Activated naive CD8-positive, alpha-beta T cell treated with anti-CD3 and anti-CD28 coated beads, Interleukin-2, amount 10 ng/mL, durations not matched to agents 7 days and 5 days (primary cell): ENCODE data around the gene PGBD5. TPM values are rescaled to one million over a fixed set of nuclear protein-coding genes. Genes with fewer than 3 reads are reported as not detected.

Source experiments
- ATAC-seq: fragments of 150-1000 bp; cut with Tn5 transposase; one replicate; pipeline ENCODE4 v1.10.0; 2021; ENCODE audit warnings: low read depth, moderate library complexity
- POLR2A ChIA-PET: fragments of 350-600 bp; sonication (Branson Sonifier 250); formaldehyde crosslinking; loops from one replicate; lab custom pipeline; 2021; ENCODE audit warnings: antibody characterized with exemption; lab: Charles Lee
- DNase-seq: peaks from one replicate; pipeline ENCODE4 v3.0.0; 2021
- H3K27ac Mint-ChIP-seq: one replicate; pipeline ENCODE4 v1.8.0; 2022; ENCODE audit warnings: mild to moderate bottlenecking, mixed read lengths
- H3K27me3 Mint-ChIP-seq: one replicate; pipeline ENCODE4 v1.8.0; 2022; ENCODE audit warnings: mild to moderate bottlenecking, moderate library complexity, mixed read lengths
- H3K36me3 Mint-ChIP-seq: one replicate; pipeline ENCODE4 v1.8.0; 2021; ENCODE audit warnings: mild to moderate bottlenecking, mixed read lengths
- H3K4me1 Mint-ChIP-seq: one replicate; pipeline ENCODE4 v1.8.0; 2021; ENCODE audit warnings: mixed read lengths
- H3K4me3 Mint-ChIP-seq: one replicate; pipeline ENCODE4 v1.8.0; 2022; ENCODE audit warnings: mild to moderate bottlenecking, moderate library complexity, mixed read lengths
- H3K9me3 Mint-ChIP-seq: one replicate; pipeline ENCODE4 v1.8.0; 2021; ENCODE audit warnings: mixed read lengths
- total RNA-seq, 2 experiments: library from RNA; stranded (reverse); gene quantifications; one replicate each; pipeline ENCODE4 v1.2.3, GENCODE V29; 2021

The PGBD5 gene
- total RNA-seq, 2 experiments from 2014 or later, result not detected

GRCh38 chr1:230321741-230322420, 104.3 kb downstream of the PGBD5 start:
- ATAC-seq (no peak), DNase-seq (no peak)
- Mint-ChIP-seq H3K4me3 (no peak overlapping the region), H3K27me3 (no peaks in the 10 kb centered on the region), H3K9me3 (no peaks in the 10 kb centered on the region), H3K27ac (no peak overlapping the region), H3K4me1 (no peaks in the 10 kb centered on the region), H3K36me3 (no peaks in the 10 kb centered on the region)
- POLR2A ChIA-PET, result no interaction called here

GRCh38 chr1:230321341-230321740, 104.8 kb downstream of the PGBD5 start:
- Mint-ChIP-seq H3K27ac (no peak overlapping the region), H3K4me3 (no peak overlapping the region), H3K27me3 (no peaks in the 10 kb centered on the region), H3K4me1 (no peaks in the 10 kb centered on the region), H3K36me3 (no peaks in the 10 kb centered on the region), H3K9me3 (no peaks in the 10 kb centered on the region)
- ATAC-seq, result no peak
- no peak for DNase-seq
- POLR2A ChIA-PET, result no interaction called here

- H3K36me3 Mint-ChIP-seq, result no peaks in the 10 kb centered on the region
- no peaks in the 10 kb centered on the region for H3K4me1 Mint-ChIP-seq
- no peak for DNase-seq
- no peaks in the 10 kb centered on the region for H3K27me3 Mint-ChIP-seq
- no peak overlapping the region for H3K4me3 Mint-ChIP-seq
- POLR2A ChIA-PET, result no interaction called here
- no peak for ATAC-seq
- H3K27ac Mint-ChIP-seq, result no peak overlapping the region
- H3K9me3 Mint-ChIP-seq, result no peaks in the 10 kb centered on the region
Observed at GRCh38 chr1:230320804-230321203, 105.3 kb downstream of the PGBD5 start.

GRCh38 chr1:230319014-230319747, 107.0 kb downstream of the PGBD5 start:
- Mint-ChIP-seq H3K27me3 (no peaks in the 10 kb centered on the region), H3K27ac (no peak overlapping the region), H3K4me1 (no peaks in the 10 kb centered on the region), H3K9me3 (no peaks in the 10 kb centered on the region), H3K36me3 (no peaks in the 10 kb centered on the region), H3K4me3 (no peak overlapping the region)
- ATAC-seq, result no peak
- DNase-seq, result no peak
- POLR2A ChIA-PET, result no interaction called here

GRCh38 chr1:230317823-230318819, 108.0 kb downstream of the PGBD5 start:
- no peak for DNase-seq
- POLR2A ChIA-PET, result no interaction called here
- H3K27ac Mint-ChIP-seq, result no peak overlapping the region
- no peaks in the 10 kb centered on the region for H3K36me3 Mint-ChIP-seq
- peaks cover under 1% of the 10 kb centered on the region for H3K27me3 Mint-ChIP-seq
- H3K4me3 Mint-ChIP-seq, result no peak overlapping the region
- no peaks in the 10 kb centered on the region for H3K4me1 Mint-ChIP-seq
- no peaks in the 10 kb centered on the region for H3K9me3 Mint-ChIP-seq
- no peak for ATAC-seq

- ATAC-seq (no peak), DNase-seq (no peak)
- H3K27me3 Mint-ChIP-seq, result peaks cover 4% of the 10 kb centered on the region
- H3K4me1 Mint-ChIP-seq, result no peaks in the 10 kb centered on the region
- no peaks in the 10 kb centered on the region for H3K9me3 Mint-ChIP-seq
- POLR2A ChIA-PET, result no interaction called here
- H3K27ac Mint-ChIP-seq, result no peak overlapping the region
- H3K4me3 Mint-ChIP-seq, result no peak overlapping the region
- H3K36me3 Mint-ChIP-seq, result no peaks in the 10 kb centered on the region
Observed at GRCh38 chr1:230316864-230317745, 109.0 kb downstream of the PGBD5 start.

GRCh38 chr1:230315099-230315498, 111.0 kb downstream of the PGBD5 start:
- H3K4me3 Mint-ChIP-seq, result no peak overlapping the region
- no peaks in the 10 kb centered on the region for H3K9me3 Mint-ChIP-seq
- POLR2A ChIA-PET, result no interaction called here
- H3K27me3 Mint-ChIP-seq, result peaks cover 4% of the 10 kb centered on the region
- DNase-seq, result no peak
- H3K36me3 Mint-ChIP-seq, result no peaks in the 10 kb centered on the region
- no peak overlapping the region for H3K27ac Mint-ChIP-seq
- ATAC-seq, result no peak
- H3K4me1 Mint-ChIP-seq, result peaks cover 3% of the 10 kb centered on the region

GRCh38 chr1:230314142-230314470, 112.0 kb downstream of the PGBD5 start:
- no peak overlapping the region for H3K4me3 Mint-ChIP-seq
- H3K27me3 Mint-ChIP-seq, result peaks cover 5% of the 10 kb centered on the region
- no peaks in the 10 kb centered on the region for H3K9me3 Mint-ChIP-seq
- H3K4me1 Mint-ChIP-seq, result peaks cover 3% of the 10 kb centered on the region
- no peak overlapping the region for H3K27ac Mint-ChIP-seq
- DNase-seq (no peak), ATAC-seq (no peak)
- H3K36me3 Mint-ChIP-seq, result no peaks in the 10 kb centered on the region
- POLR2A ChIA-PET, result no interaction called here

GRCh38 chr1:230313453-230314141, 112.5 kb downstream of the PGBD5 start:
- Mint-ChIP-seq H3K27me3 (peaks cover 5% of the 10 kb centered on the region), H3K4me3 (no peak overlapping the region), H3K9me3 (no peaks in the 10 kb centered on the region), H3K27ac (no peak overlapping the region), H3K36me3 (no peaks in the 10 kb centered on the region), H3K4me1 (peaks cover 3% of the 10 kb centered on the region)
- ATAC-seq, result no peak
- DNase-seq, result no peak
- POLR2A ChIA-PET, result no interaction called here

- Mint-ChIP-seq H3K9me3 (no peaks in the 10 kb centered on the region), H3K27me3 (peaks cover 5% of the 10 kb centered on the region), H3K4me3 (no peak overlapping the region), H3K27ac (no peak overlapping the region), H3K36me3 (no peaks in the 10 kb centered on the region), H3K4me1 (peaks cover 3% of the 10 kb centered on the region)
- POLR2A ChIA-PET, result no interaction called here
- DNase-seq, result no peak
- no peak for ATAC-seq
Observed at GRCh38 chr1:230312676-230313075, 113.5 kb downstream of the PGBD5 start.

GRCh38 chr1:230310381-230311163, 115.6 kb downstream of the PGBD5 start:
- peak overlapping the region; percentile 6 for H3K4me3 Mint-ChIP-seq
- peaks cover 5% of the 10 kb centered on the region for H3K27me3 Mint-ChIP-seq
- H3K36me3 Mint-ChIP-seq, result no peaks in the 10 kb centered on the region
- H3K4me1 Mint-ChIP-seq, result peaks cover 6% of the 10 kb centered on the region
- no peak overlapping the region for H3K27ac Mint-ChIP-seq
- no peaks in the 10 kb centered on the region for H3K9me3 Mint-ChIP-seq
- DNase-seq, result peak; percentile 77
- peak; percentile 64 for ATAC-seq
- POLR2A ChIA-PET, result no interaction called here
